ENCODE data around the gene SLC12A8.

Gene SLC12A8, protein sequence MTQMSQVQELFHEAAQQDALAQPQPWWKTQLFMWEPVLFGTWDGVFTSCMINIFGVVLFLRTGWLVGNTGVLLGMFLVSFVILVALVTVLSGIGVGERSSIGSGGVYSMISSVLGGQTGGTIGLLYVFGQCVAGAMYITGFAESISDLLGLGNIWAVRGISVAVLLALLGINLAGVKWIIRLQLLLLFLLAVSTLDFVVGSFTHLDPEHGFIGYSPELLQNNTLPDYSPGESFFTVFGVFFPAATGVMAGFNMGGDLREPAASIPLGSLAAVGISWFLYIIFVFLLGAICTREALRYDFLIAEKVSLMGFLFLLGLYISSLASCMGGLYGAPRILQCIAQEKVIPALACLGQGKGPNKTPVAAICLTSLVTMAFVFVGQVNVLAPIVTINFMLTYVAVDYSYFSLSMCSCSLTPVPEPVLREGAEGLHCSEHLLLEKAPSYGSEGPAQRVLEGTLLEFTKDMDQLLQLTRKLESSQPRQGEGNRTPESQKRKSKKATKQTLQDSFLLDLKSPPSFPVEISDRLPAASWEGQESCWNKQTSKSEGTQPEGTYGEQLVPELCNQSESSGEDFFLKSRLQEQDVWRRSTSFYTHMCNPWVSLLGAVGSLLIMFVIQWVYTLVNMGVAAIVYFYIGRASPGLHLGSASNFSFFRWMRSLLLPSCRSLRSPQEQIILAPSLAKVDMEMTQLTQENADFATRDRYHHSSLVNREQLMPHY

GRCh38 chr3:125212509-125213363 is at the start of gene SLC12A8:
SLC12A8 (minus strand) TSS chr3:125212748; CDS start chr3:125211349, 1,399 bp downstream.
- peak; percentile 25 for DNase-seq

GRCh38 chr3:125262161-125262560 is 49.6 kb upstream of the SLC12A8 start:
- no peak for DNase-seq

DNA sequence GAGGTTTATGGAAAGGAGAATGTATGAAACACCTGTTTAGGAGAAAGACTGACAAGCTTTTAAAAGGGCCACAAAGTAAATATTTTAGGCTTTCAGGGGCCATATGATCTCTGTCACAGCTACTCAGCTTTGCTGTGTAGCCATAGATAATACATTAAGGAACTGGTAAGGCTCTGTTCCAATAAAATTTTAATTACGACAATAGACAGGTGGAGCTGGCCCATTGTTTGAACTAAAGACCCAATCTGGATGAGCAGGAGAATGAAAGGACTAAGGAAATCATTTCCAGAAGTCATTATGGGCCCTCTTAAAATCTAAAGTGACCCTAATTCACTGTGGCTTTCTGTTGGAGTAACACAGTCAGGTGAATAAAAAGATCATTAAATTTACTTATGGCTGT is 48.5 kb upstream of the SLC12A8 start:
- no peak for DNase-seq

GRCh38 chr3:125260158-125260557 is 47.6 kb upstream of the SLC12A8 start:
- DNase-seq: no peak

DNA sequence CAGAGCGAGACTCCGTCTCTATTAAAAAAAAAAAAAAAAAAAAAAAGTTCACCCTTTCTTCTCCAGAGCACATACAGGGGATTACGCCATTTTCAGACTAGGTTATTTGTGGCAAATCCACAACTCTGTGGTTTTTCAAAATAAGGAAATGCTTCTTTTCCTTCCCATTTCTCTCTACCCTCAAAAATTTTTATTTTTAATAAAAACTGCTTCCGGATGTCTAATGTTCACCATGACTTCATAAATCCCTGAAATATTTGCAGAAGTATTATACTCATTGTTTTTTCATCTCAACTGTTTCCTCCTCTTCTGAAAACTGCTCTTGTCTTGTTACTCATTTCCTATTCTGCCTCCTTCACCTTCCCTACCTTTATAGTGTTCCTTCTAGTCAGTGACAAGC is 45.0 kb upstream of the SLC12A8 start:
- no peak for DNase-seq

- DNase-seq: no peak
Measured at GRCh38 chr3:125256675-125257074, 44.1 kb upstream of the SLC12A8 start.

DNA sequence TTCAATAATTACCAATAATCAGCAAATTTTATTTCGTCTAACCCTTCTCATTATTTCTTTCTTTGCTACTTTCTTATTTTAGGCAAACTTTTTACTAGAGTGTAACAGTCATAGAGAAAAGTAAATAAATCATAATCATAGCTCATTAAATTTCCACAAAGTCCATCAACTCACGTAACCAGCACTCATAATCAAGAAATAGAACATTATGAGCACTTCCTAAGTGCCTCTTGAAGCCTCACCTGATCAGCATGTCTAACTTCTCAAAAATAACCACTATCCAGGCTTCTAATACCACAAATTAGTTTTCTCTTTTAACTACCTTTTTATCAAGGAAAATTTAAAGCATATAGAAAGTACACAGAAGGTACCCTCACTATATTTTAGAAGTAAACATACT is 38.4 kb upstream of the SLC12A8 start:
- DNase-seq: no peak

- DNase-seq: no peak
Measured at GRCh38 chr3:125246237-125246636, 33.7 kb upstream of the SLC12A8 start.

- no peak for DNase-seq
Measured at GRCh38 chr3:125245521-125245920, 33.0 kb upstream of the SLC12A8 start.

DNA sequence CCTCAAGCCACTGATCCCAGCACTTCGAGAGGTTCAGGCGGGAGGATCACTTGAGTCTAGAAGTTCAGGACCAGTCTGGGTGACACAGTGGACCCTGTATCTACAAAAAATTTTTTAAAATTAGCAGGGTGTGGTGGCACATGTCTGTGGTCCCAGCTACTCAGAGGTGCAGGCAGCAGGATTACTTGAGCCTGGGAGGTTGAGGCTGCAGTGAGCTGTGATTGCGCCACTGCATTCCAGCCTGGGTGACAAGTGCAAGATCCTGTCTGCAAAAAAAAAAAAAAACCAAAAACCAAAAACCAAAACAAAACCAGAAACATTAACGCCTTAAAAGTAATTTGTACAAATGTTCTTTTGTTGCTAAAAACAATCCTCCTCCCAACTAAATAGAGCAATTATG is 27.9 kb upstream of the SLC12A8 start:
- no peak for DNase-seq

- no peak for DNase-seq
Measured at GRCh38 chr3:125239266-125239665, 26.7 kb upstream of the SLC12A8 start.

GRCh38 chr3:125238759-125239158 is 26.2 kb upstream of the SLC12A8 start:
- no peak for DNase-seq

- DNase-seq: no peak
Measured at GRCh38 chr3:125236331-125236903, 23.9 kb upstream of the SLC12A8 start.

- no peak for DNase-seq
Measured at GRCh38 chr3:125234831-125235230, 22.3 kb upstream of the SLC12A8 start.

- no peak for DNase-seq
Measured at GRCh38 chr3:125232401-125232800, 19.9 kb upstream of the SLC12A8 start.

- no peak for DNase-seq
Measured at GRCh38 chr3:125231895-125232294, 19.3 kb upstream of the SLC12A8 start.

- DNase-seq: no peak
Measured at GRCh38 chr3:125229707-125230106, 17.2 kb upstream of the SLC12A8 start.

GRCh38 chr3:125229168-125229567 is 16.6 kb upstream of the SLC12A8 start:
- no peak for DNase-seq

GRCh38 chr3:125221831-125222230 is 9.3 kb upstream of the SLC12A8 start:
- no peak for DNase-seq

DNA sequence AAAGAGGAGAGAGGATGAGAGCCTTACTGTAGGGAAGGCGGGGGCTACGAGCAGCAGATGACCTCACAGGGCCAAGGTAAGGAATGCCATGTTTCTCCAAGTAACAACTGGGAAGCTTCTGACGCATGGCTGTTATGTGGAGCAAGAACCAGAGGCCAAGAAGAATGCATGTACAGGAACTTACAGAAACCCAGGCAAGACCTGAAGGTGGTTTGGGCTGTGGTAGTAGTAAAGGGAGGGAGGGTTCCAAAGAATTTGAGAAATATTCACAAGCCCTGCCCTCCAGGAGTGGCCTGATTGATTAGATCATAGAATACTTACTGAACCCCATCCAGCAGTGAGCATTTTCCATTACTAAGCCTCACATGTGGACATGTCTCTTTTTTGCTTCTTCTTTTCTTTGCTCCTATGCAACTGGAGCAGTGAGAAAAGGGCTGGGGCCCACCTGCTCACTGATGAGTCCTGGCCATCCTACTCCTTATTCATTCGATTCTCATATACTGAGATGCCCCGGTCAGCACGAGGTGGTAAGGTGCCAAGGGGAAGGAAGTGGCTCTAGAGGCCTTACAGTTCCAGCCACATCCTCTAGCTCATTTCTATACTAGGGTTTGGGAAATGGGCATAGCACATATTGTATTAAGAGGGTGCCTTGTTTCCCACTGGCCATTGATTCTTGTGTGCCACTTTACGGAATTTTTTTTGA is 8.3 kb upstream of the SLC12A8 start:
- DNase-seq: no peak

DNA sequence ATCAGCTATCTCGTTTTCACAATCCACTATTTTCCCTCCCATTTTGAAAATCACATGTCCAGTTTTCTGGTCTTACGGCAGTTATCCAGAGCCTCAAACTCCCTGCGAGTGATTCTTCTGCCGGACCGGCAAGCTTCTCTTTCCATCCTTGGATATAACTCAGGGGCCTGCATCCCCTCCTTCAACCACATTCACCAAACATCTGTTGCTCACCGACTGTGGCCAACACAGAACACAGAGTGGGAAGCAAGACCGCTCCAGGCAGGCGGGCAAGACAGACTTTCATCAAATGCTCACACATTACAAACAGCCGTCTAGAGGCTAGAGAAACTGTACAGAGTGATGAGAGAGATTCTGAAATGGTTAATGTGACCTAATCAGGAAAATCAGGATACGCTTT is 7.6 kb upstream of the SLC12A8 start:
- no peak for DNase-seq

DNA sequence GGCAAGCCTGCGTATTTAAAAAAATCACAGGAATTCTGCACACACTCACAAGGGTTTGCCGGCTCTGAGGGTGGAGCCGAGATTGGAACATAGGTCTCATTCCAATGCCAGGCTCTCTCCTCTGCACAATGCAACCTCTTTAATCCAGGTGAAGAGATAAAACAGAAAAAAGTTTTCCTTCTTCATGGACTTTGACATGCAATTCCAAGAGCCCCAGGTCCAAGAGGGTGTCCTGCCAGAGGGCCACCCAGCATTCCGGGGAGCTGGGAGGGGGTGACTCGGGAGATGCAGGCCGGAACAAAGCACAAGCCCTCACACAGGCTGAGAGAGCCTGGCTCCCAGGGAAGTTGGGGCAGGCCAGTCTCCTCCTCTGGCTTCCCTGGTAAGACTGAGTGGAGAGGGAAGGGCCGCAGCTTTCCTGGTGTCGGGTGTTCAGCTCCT is 6.7 kb upstream of the SLC12A8 start:
- no peak for DNase-seq
